GM19351 (cell line): Measurements from ENCODE around the gene OLAH.

Experiments
- ATAC-seq: cut with Tn5 transposase; IDR thresholded peaks from one replicate; pipeline ENCODE4 v1.9.1; 2021; ENCODE audit warnings: mild to moderate bottlenecking, moderate library complexity; ENCODE audit not compliant: unreplicated experiment

Gene OLAH

GRCh38 chr10:15122477-15123030 lies 78.8 kb downstream of the OLAH start:
- ATAC-seq, result peak; percentile 90
